Liver (tissue), 3 donors: Measurements from ENCODE around the gene MISP3.

Source experiments
- GABPA ChIP-seq, 2 donors: IDR thresholded peaks in 1 of 2; conservative IDR thresholded peaks in 1 of 2; 2 replicates each; pipeline ENCODE4 v1.6.1; 2016; ENCODE audit warnings: antibody characterized with exemption in 2 of 2, mild to moderate bottlenecking in 1 of 2, moderate library complexity in 1 of 2
- JUND ChIP-seq, 2 donors: IDR thresholded peaks; 2 replicates each; pipeline ENCODE4 v1.6.1; 2016; ENCODE audit warnings: antibody characterized with exemption in 2 of 2
- RAD21 ChIP-seq, 2 donors: IDR thresholded peaks; 2 replicates each; pipeline ENCODE4 v1.6.1; 2016; ENCODE audit warnings: antibody characterized with exemption in 2 of 2, mild to moderate bottlenecking in 2 of 2
- SP1 ChIP-seq: IDR thresholded peaks from 2 replicates; pipeline ENCODE4 v1.6.1; 2018; ENCODE audit warnings: antibody characterized with exemption, mild to moderate bottlenecking
- TAF1 ChIP-seq: conservative IDR thresholded peaks from 2 replicates; pipeline ENCODE4 v1.6.1; 2016; ENCODE audit warnings: antibody characterized with exemption, mild to moderate bottlenecking
- TF ChIP-seq, protein P1 (sequence below): fragments of 150-350 bp; IDR thresholded peaks from 2 replicates; pipeline ENCODE4 v1.5.1; 2017; ENCODE audit warnings: improper control_type of control experiment, low read depth, low read length; ENCODE audit not compliant: missing input control
- TF ChIP-seq, protein P2 (sequence below): IDR thresholded peaks from 2 replicates; pipeline ENCODE4 v1.6.1; 2016; ENCODE audit warnings: antibody characterized with exemption
- TF ChIP-seq, protein P3 (sequence below): IDR thresholded peaks from 2 replicates; pipeline ENCODE4 v1.6.1; 2016; ENCODE audit warnings: antibody characterized with exemption
- TF ChIP-seq, protein P4 (sequence below): IDR thresholded peaks from 2 replicates; pipeline ENCODE4 v1.6.1; 2016; ENCODE audit warnings: antibody characterized with exemption, mild to moderate bottlenecking
- donor health status: healthy.
- donor health status: healthy.

DNA sequence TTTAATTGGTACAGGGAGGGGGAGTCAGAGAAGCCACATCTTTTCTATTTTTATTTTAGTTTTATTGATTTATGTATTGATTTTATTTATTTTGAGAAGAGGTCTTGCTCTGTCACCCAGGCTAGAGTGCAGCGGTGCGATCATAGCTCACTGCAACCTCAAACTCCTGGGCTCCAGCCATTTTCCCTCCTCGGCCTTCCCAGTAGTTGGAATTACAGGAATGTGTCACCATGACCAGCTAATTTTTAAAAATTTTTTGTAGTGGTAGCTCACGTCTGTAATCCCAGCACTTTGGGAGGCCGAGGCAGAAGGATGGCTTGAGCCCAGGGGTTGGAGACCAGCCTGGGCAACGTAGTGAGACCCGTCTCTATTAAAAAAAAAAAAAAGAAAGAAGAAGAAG, 36.9 kb upstream of the MISP3 start:
- TF ChIP-seq SP1 (no peak), JUND (IDR thresholded peaks at IDR 0.05) (no peak), RAD21 (IDR thresholded peaks at IDR 0.05) (no peak), GABPA (IDR thresholded peaks at IDR 0.05 in 1 of 2, conservative IDR thresholded peaks at IDR 0.05 in 1 of 2) (no peak), TAF1 (no peak)
- TF ChIP-seq, protein P1, sequence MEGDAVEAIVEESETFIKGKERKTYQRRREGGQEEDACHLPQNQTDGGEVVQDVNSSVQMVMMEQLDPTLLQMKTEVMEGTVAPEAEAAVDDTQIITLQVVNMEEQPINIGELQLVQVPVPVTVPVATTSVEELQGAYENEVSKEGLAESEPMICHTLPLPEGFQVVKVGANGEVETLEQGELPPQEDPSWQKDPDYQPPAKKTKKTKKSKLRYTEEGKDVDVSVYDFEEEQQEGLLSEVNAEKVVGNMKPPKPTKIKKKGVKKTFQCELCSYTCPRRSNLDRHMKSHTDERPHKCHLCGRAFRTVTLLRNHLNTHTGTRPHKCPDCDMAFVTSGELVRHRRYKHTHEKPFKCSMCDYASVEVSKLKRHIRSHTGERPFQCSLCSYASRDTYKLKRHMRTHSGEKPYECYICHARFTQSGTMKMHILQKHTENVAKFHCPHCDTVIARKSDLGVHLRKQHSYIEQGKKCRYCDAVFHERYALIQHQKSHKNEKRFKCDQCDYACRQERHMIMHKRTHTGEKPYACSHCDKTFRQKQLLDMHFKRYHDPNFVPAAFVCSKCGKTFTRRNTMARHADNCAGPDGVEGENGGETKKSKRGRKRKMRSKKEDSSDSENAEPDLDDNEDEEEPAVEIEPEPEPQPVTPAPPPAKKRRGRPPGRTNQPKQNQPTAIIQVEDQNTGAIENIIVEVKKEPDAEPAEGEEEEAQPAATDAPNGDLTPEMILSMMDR, result no peak
- TF ChIP-seq, protein P2, sequence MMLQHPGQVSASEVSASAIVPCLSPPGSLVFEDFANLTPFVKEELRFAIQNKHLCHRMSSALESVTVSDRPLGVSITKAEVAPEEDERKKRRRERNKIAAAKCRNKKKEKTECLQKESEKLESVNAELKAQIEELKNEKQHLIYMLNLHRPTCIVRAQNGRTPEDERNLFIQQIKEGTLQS, result no peak
- TF ChIP-seq, protein P3, sequence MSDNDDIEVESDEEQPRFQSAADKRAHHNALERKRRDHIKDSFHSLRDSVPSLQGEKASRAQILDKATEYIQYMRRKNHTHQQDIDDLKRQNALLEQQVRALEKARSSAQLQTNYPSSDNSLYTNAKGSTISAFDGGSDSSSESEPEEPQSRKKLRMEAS, result no peak
- TF ChIP-seq, protein P4, sequence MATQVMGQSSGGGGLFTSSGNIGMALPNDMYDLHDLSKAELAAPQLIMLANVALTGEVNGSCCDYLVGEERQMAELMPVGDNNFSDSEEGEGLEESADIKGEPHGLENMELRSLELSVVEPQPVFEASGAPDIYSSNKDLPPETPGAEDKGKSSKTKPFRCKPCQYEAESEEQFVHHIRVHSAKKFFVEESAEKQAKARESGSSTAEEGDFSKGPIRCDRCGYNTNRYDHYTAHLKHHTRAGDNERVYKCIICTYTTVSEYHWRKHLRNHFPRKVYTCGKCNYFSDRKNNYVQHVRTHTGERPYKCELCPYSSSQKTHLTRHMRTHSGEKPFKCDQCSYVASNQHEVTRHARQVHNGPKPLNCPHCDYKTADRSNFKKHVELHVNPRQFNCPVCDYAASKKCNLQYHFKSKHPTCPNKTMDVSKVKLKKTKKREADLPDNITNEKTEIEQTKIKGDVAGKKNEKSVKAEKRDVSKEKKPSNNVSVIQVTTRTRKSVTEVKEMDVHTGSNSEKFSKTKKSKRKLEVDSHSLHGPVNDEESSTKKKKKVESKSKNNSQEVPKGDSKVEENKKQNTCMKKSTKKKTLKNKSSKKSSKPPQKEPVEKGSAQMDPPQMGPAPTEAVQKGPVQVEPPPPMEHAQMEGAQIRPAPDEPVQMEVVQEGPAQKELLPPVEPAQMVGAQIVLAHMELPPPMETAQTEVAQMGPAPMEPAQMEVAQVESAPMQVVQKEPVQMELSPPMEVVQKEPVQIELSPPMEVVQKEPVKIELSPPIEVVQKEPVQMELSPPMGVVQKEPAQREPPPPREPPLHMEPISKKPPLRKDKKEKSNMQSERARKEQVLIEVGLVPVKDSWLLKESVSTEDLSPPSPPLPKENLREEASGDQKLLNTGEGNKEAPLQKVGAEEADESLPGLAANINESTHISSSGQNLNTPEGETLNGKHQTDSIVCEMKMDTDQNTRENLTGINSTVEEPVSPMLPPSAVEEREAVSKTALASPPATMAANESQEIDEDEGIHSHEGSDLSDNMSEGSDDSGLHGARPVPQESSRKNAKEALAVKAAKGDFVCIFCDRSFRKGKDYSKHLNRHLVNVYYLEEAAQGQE, result no peak
